HL-60 (cell line): ENCODE data around the gene NDUFS2.

Experiments used
- DNase-seq, 2 experiments: peaks; one replicate each; pipeline ENCODE4 v3.0.0-alpha.2; 2010 to 2020; ENCODE audit warnings: low read depth in 1 of 2, low spot score in 1 of 2
- H3K27ac ChIP-seq: fragments of 250-450 bp; sonication (Bioruptor Pico); replicated peaks from 2 replicates; pipeline ENCODE4 v1.5.1; 2020; ENCODE audit warnings: mild to moderate bottlenecking, moderate library complexity
- H3K27me3 ChIP-seq: fragments of 250-450 bp; sonication (Bioruptor Pico); 2 replicates; pipeline ENCODE4 v1.5.1; 2021; ENCODE audit warnings: mild to moderate bottlenecking, moderate library complexity; ENCODE audit not compliant: insufficient read depth, poor library complexity, severe bottlenecking
- H3K4me3 ChIP-seq: replicated peaks from 2 replicates; pipeline ENCODE4 v1.5.1; 2011; ENCODE audit warnings: mild to moderate bottlenecking, control low read depth, low read length; ENCODE audit not compliant: insufficient read depth
- GABPA ChIP-seq: IDR thresholded peaks from 2 replicates; pipeline ENCODE4 v1.6.1; 2012; ENCODE audit warnings: low read depth
- POLR2AphosphoS5 ChIP-seq: IDR thresholded peaks from 2 replicates; pipeline ENCODE4 v1.6.1; 2012; ENCODE audit warnings: low read depth
- SPI1 ChIP-seq: IDR thresholded peaks from 2 replicates; pipeline ENCODE4 v1.6.1; 2012; ENCODE audit warnings: low read depth, mild to moderate bottlenecking, borderline replicate concordance
- TF ChIP-seq, protein P1 (sequence below): IDR thresholded peaks from 2 replicates; pipeline ENCODE4 v1.6.1; 2012; ENCODE audit warnings: low read depth; ENCODE audit not compliant: insufficient replicate concordance
- TF ChIP-seq, protein P2 (sequence below): IDR thresholded peaks from one replicate; pipeline ENCODE4 v1.5.1; 2011; ENCODE audit warnings: low read length, control low read depth, inconsistent platforms; ENCODE audit not compliant: insufficient read depth

Gene NDUFS2

DNA sequence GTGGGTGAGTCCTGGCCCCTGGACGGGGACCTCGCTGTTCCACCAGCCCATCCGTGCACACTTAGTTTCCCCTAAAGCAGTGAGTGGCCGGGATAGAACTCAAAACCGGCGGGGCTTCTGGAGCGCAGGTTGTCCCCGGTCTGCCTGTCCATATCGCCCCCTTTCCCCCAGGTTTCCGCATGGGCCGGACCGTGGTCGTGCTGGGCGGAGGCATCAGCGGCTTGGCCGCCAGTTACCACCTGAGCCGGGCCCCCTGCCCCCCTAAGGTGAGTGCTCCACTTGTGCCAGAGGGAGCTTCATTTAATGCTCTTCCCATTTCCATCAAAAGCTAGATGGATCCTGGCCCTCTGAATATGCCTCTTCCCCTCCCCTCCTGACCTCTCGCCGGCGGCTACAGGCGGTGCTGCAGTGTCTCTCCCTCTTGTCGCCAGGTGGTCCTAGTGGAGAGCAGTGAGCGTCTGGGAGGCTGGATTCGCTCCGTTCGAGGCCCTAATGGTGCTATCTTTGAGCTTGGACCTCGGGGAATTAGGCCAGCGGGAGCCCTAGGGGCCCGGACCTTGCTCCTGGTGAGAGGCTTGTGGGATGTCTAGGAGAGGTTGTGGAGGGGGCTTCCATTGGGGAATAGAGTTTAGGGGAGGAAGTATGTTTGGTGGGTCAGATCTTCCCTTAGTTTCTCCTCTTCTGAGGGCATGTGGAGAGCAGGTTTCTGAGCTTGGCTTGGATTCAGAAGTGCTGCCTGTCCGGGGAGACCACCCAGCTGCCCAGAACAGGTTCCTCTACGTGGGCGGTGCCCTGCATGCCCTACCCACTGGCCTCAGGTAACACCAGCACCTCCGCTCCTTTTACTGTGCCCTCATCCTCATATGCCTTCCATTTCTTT, 35.3 kb upstream of the NDUFS2 start:
- TF ChIP-seq, protein P1, sequence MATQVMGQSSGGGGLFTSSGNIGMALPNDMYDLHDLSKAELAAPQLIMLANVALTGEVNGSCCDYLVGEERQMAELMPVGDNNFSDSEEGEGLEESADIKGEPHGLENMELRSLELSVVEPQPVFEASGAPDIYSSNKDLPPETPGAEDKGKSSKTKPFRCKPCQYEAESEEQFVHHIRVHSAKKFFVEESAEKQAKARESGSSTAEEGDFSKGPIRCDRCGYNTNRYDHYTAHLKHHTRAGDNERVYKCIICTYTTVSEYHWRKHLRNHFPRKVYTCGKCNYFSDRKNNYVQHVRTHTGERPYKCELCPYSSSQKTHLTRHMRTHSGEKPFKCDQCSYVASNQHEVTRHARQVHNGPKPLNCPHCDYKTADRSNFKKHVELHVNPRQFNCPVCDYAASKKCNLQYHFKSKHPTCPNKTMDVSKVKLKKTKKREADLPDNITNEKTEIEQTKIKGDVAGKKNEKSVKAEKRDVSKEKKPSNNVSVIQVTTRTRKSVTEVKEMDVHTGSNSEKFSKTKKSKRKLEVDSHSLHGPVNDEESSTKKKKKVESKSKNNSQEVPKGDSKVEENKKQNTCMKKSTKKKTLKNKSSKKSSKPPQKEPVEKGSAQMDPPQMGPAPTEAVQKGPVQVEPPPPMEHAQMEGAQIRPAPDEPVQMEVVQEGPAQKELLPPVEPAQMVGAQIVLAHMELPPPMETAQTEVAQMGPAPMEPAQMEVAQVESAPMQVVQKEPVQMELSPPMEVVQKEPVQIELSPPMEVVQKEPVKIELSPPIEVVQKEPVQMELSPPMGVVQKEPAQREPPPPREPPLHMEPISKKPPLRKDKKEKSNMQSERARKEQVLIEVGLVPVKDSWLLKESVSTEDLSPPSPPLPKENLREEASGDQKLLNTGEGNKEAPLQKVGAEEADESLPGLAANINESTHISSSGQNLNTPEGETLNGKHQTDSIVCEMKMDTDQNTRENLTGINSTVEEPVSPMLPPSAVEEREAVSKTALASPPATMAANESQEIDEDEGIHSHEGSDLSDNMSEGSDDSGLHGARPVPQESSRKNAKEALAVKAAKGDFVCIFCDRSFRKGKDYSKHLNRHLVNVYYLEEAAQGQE = no peak
- TF ChIP-seq SPI1 = no peak
- TF ChIP-seq, protein P2, sequence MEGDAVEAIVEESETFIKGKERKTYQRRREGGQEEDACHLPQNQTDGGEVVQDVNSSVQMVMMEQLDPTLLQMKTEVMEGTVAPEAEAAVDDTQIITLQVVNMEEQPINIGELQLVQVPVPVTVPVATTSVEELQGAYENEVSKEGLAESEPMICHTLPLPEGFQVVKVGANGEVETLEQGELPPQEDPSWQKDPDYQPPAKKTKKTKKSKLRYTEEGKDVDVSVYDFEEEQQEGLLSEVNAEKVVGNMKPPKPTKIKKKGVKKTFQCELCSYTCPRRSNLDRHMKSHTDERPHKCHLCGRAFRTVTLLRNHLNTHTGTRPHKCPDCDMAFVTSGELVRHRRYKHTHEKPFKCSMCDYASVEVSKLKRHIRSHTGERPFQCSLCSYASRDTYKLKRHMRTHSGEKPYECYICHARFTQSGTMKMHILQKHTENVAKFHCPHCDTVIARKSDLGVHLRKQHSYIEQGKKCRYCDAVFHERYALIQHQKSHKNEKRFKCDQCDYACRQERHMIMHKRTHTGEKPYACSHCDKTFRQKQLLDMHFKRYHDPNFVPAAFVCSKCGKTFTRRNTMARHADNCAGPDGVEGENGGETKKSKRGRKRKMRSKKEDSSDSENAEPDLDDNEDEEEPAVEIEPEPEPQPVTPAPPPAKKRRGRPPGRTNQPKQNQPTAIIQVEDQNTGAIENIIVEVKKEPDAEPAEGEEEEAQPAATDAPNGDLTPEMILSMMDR = no peak
- TF ChIP-seq GABPA = no peak
- no peak for TF ChIP-seq POLR2AphosphoS5
- Histone ChIP-seq H3K27ac (peak overlapping the region; percentile 88), H3K4me3 (peak overlapping the region; percentile 77), H3K27me3 (no peaks in the 10 kb centered on the region)
- peak in 1 of 2 experiments; percentile 15 for DNase-seq

DNA sequence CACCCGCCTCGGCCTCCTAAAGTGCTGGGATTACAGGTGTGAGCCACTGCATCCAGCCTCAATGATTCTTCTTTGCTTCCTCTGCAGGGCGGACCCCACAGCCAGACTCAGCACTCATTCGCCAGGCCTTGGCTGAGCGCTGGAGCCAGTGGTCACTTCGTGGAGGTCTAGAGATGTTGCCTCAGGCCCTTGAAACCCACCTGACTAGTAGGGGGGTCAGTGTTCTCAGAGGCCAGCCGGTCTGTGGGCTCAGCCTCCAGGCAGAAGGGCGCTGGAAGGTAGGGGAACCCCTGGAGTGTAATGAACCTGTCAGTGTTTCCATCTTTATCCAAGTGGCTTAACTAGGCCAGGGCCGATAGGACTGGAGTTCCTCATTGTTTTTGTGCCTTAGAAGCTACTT, 33.3 kb upstream of the NDUFS2 start:
- H3K27ac ChIP-seq = no peak overlapping the region
- no peak for DNase-seq
- no peak overlapping the region for H3K4me3 ChIP-seq
- TF ChIP-seq, protein P2 = no peak
- no peak for TF ChIP-seq SPI1
- TF ChIP-seq, protein P1 = no peak
- H3K27me3 ChIP-seq = no peaks in the 10 kb centered on the region

DNA sequence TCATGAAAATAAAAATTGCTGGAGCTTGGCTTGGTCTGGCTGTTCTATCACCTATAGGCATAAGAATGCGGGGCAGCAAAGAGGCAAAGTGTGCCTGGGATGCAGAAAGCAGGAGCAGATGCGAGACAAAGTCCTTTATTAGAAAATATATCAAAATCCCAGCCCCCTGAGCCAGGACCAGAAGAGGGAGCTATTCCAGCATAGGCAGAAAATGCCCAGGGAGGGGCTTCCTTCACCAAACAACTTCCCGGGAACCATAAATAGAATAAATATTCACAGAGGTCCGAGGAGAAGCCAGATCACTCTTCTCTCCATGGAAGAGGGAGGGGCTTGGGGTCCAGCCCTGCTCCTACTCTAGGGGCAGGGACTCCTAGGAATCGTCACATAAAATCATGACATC, 31.0 kb upstream of the NDUFS2 start:
- no peak overlapping the region for H3K27ac ChIP-seq

More for the DNA sequence above, 31.0 kb upstream of the NDUFS2 start:
- H3K27me3 ChIP-seq = no peaks in the 10 kb centered on the region
- DNase-seq = no peak
- H3K4me3 ChIP-seq = no peak overlapping the region
- TF ChIP-seq SPI1 (no peak), POLR2AphosphoS5 (no peak), GABPA (no peak)
- TF ChIP-seq, protein P2 = no peak
- TF ChIP-seq, protein P1 = no peak
